Activated T-helper 1 cell treated with anti-CD3 and anti-CD28 coated beads, Interleukin-12 subunit alpha, Interleukin-12 subunit beta, Interleukin-2, Interleukin-4 antibody, amounts not matched to agents 30 ng/mL and 10 ng/mL and 1 ng/mL, durations not matched to agents 14 hours and 24 hours and 36 hours (primary cell): ENCODE data around the gene ITPRIPL2. TPM values are rescaled to one million over a fixed set of nuclear protein-coding genes. Genes with fewer than 3 reads are reported as not detected.

Experiments
- DNase-seq: peaks from one replicate; pipeline ENCODE4 v3.0.0; 2021; ENCODE audit warnings: low spot score
- H3K27ac Mint-ChIP-seq: one replicate; pipeline ENCODE4 v1.8.0; 2021; ENCODE audit warnings: mild to moderate bottlenecking, mixed read lengths
- H3K27me3 Mint-ChIP-seq: one replicate; pipeline ENCODE4 v1.8.0; 2022; ENCODE audit warnings: mild to moderate bottlenecking, moderate library complexity, mixed read lengths; ENCODE audit not compliant: insufficient read depth
- H3K36me3 Mint-ChIP-seq: one replicate; pipeline ENCODE4 v1.8.0; 2021; ENCODE audit warnings: low read depth, mixed read lengths
- H3K4me1 Mint-ChIP-seq: one replicate; pipeline ENCODE4 v1.8.0; 2021; ENCODE audit warnings: low read depth, mixed read lengths
- H3K4me3 Mint-ChIP-seq: one replicate; pipeline ENCODE4 v1.8.0; 2021; ENCODE audit warnings: mild to moderate bottlenecking, moderate library complexity, mixed read lengths
- H3K9me3 Mint-ChIP-seq: one replicate; pipeline ENCODE4 v1.8.0; 2021; ENCODE audit warnings: mixed read lengths
- intact Hi-C: fragments of 100-400 bp; cut with micrococcal nuclease; formaldehyde crosslinking; loops from one replicate; pipeline ENCODE4 v1.15.1; 2024
- total RNA-seq: library from RNA; stranded (reverse); gene quantifications from 2 replicates; pipeline ENCODE4 v1.2.3, GENCODE V29; 2022

Gene ITPRIPL2
- total RNA-seq, 1 donor from 2014 or later = 46.7 TPM

DNA sequence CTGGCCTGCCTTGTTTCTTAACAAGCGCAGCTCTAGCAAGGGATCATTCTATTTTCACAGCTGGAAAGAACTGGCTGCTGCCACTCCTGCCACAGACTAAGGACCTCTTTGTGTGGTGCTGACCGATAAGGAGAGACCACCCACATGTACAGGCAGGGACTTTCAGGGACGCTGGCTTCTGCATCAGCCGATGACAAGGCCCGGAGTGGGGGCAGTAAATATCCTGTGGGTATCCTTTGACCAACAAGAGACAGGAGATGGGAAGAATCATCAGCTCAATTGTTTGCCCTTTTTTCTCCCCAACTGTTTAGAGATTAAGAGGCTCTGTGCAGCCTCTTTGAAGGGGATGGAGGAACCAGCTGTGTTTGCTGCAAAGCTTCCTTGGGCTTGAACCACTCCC, 9.2 kb upstream of the ITPRIPL2 start:
- Mint-ChIP-seq H3K27me3 (peaks cover 6% of the 10 kb centered on the region), H3K36me3 (no peaks in the 10 kb centered on the region), H3K4me1 (peaks cover 12% of the 10 kb centered on the region), H3K27ac (no peak overlapping the region), H3K4me3 (no peak overlapping the region), H3K9me3 (no peaks in the 10 kb centered on the region)
- DNase-seq = no peak
- intact Hi-C loops = no loop called here

DNA sequence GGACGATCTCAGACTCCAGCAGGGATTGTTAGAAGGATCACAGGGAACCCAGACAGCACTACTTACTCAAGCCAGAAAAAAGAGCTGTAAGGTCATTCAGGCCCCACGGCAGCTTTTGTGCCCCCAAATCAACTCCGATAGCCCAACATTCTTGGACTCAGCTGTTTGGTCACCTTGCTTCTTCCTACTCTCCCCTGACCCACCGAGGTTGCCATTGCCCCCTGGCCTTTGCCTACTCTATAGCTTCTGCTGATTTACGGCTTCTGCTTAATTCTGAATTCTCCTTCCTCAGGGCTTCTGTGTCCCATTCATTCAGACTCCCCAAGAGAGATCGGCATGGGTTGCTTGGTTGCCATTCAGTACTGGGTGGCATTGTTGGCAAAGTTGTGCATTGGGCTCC, 8.6 kb upstream of the ITPRIPL2 start:
- no peaks in the 10 kb centered on the region for H3K9me3 Mint-ChIP-seq
- intact Hi-C loops = no loop called here
- H3K27ac Mint-ChIP-seq = no peak overlapping the region
- DNase-seq = no peak
- H3K27me3 Mint-ChIP-seq = peaks cover 6% of the 10 kb centered on the region
- no peaks in the 10 kb centered on the region for H3K36me3 Mint-ChIP-seq
- no peak overlapping the region for H3K4me3 Mint-ChIP-seq
- H3K4me1 Mint-ChIP-seq = peaks cover 12% of the 10 kb centered on the region

DNA sequence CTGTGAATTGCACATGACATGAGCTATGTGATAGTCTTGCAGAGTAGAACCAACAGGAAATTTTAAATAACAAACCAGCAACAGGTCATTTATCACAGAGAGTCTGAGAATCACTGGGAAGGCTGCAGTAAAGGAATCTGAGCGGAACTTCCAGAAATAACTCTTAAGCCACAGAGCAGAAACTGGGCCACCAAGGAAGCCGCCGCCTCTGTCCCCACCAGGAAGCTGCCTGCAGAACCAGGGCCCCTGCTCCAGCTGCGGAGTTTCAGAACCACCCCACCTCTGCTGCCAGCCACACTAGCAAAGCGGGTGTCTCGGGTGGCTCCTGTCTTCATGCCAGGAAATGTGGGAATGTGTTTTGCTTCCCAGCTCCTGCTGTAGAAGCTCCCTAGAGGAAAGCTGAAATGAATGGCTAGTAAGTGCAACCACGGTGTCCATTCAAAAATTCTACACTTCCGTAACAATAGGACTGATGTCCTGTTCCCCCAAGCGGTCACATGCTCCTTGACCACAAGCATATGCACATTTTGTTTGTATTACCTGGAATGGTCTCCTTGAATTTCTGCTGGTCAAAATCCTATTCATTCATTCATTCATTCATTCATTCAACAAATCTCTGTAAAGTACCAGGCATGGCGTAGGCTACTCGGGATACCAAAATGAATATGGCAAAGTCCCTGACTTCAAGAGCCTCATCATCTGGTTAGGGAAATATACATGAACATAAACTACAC, 7.7 kb upstream of the ITPRIPL2 start:
- peaks cover 7% of the 10 kb centered on the region for H3K27me3 Mint-ChIP-seq
- H3K4me1 Mint-ChIP-seq = peaks cover 12% of the 10 kb centered on the region
- no peaks in the 10 kb centered on the region for H3K36me3 Mint-ChIP-seq
- intact Hi-C loops = no loop called here
- DNase-seq = no peak
- no peak overlapping the region for H3K27ac Mint-ChIP-seq
- H3K9me3 Mint-ChIP-seq = no peaks in the 10 kb centered on the region
- H3K4me3 Mint-ChIP-seq = no peak overlapping the region

DNA sequence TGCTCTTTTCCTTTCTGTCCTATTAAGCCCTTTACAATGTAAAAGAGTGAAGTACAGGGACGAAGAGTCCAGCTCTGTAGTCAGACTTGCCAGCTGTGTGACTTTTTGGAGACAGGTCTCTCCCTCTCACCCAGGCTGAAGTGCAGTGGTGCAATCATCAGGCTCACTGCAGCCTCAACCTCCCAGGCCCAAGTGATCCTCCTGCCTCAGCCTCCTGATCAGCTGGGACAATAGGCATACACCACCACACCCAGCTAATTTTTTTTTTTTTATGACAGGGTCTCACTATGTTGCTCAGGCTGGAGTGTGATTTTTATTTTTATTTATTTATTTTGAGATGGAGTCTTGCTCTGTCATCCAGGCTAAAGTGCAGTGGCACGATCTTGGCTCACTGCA, 7.1 kb upstream of the ITPRIPL2 start:
- DNase-seq = no peak
- H3K36me3 Mint-ChIP-seq = no peaks in the 10 kb centered on the region
- no peak overlapping the region for H3K4me3 Mint-ChIP-seq
- H3K4me1 Mint-ChIP-seq = peaks cover 12% of the 10 kb centered on the region
- no peaks in the 10 kb centered on the region for H3K9me3 Mint-ChIP-seq
- H3K27me3 Mint-ChIP-seq = peaks cover 10% of the 10 kb centered on the region
- intact Hi-C loops = no loop called here
- no peak overlapping the region for H3K27ac Mint-ChIP-seq

DNA sequence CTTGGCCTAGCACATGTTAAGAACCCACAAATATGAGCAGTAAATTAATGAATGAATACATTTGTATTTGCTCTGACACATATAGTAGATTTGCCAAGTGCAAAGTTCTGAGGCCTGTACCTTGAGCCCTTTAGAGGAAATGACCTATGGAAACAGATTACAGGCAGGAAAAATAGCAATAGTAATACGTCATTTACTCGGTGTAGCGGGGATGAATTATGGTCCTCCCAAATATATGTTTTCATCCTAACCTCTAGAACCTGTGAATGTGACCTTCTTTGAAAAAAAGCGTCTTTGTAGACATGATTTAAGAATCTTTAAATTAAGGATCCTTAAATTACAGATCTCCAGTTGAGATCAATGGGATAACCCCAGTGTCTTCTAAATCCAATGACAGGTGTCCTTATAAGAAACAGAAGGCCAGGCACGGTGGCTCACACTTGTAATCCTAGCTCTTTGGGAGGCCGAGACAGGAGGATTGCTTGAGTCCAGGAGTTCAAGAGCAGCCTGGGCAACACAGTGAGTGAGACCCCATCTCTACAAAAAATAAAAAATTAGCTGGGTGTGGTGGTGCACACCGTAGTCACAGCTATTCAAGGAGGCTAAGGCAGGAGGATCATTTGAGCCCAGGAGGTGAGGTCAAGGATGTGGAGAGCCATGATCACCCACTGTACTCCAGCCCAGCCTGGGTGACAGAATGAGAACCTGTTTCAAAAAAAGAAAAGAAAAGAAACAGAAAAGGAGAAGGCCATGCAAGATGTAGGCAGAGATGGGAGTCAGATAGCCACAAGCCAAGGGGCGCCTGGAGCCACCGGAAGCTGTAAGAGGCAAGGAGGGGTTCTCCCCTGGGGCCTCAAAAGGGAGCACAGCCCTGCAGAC, 5.1 kb upstream of the ITPRIPL2 start:
- peaks cover 21% of the 10 kb centered on the region for H3K4me1 Mint-ChIP-seq
- peaks cover 18% of the 10 kb centered on the region for H3K27me3 Mint-ChIP-seq
- H3K36me3 Mint-ChIP-seq = peaks cover 5% of the 10 kb centered on the region
- DNase-seq = no peak
- peak overlapping the region; percentile 6 for H3K27ac Mint-ChIP-seq
- H3K4me3 Mint-ChIP-seq = no peak overlapping the region
- H3K9me3 Mint-ChIP-seq = no peaks in the 10 kb centered on the region
- intact Hi-C loops = no loop called here

DNA sequence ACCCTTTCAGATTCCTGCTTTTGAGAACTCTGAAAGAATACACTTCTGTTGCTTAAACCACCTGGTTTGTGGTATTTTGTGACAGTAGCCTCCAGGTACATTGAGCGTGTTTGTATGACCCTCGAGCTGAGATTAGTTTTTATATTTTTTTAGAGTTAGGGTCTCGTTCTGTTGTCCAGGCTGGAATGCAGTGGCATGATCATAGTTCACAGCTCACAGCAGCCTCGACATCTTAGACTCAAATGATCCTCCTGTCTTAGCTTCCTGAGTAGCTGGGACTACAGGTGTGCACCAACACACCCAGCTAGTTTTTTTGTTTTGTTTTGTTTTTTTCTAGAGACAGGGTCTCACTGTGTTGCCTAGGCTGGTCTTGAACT, 4.5 kb upstream of the ITPRIPL2 start:
- peaks cover 18% of the 10 kb centered on the region for H3K27me3 Mint-ChIP-seq
- DNase-seq = no peak
- peaks cover 21% of the 10 kb centered on the region for H3K4me1 Mint-ChIP-seq
- no peak overlapping the region for H3K27ac Mint-ChIP-seq
- H3K9me3 Mint-ChIP-seq = no peaks in the 10 kb centered on the region
- H3K4me3 Mint-ChIP-seq = no peak overlapping the region
- peaks cover 5% of the 10 kb centered on the region for H3K36me3 Mint-ChIP-seq
- intact Hi-C loops = no loop called here

DNA sequence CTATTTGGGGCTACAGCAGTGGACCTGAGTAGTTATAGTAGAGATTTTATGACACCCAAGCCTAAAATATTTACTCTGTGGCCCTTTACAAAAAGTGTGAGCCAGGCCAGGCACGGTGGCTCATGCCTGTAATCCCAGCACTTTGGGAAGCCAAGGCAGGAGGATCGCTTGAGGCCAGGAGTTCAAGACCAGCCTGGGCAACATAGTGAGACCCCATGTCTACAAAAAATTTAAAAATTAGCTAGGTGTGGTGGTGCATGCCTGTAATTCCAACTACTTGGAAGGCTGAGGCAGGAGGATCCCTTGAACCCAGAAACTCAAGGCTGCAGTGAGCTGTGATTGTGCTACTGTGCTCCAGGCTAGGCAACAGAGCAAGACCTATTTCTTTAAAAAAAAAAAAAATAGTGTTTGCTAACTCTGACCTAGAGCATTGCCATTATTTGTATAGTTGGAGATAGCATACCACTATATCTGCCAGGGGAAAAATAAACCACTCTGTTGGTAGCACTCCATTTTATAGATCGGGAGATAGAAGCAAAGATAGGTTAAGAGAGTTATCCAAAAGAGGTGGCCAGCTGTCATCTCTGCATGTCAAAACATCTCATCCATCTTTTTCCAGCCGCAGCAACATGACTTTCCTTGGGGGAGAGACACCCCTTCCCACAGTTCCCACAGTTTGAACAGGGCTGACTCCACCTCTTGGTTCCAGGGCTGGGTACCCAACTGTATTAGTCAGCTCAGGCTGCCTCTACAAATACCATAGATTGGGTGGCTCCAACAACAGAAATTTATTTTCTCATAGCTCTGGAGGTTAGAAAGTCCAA, 3.0 kb upstream of the ITPRIPL2 start:
- DNase-seq = no peak
- peaks cover 21% of the 10 kb centered on the region for H3K4me1 Mint-ChIP-seq
- intact Hi-C loops = no loop called here
- peaks cover 18% of the 10 kb centered on the region for H3K27me3 Mint-ChIP-seq
- H3K36me3 Mint-ChIP-seq = peaks cover 5% of the 10 kb centered on the region
- H3K4me3 Mint-ChIP-seq = no peak overlapping the region
- no peak overlapping the region for H3K27ac Mint-ChIP-seq
- no peaks in the 10 kb centered on the region for H3K9me3 Mint-ChIP-seq

DNA sequence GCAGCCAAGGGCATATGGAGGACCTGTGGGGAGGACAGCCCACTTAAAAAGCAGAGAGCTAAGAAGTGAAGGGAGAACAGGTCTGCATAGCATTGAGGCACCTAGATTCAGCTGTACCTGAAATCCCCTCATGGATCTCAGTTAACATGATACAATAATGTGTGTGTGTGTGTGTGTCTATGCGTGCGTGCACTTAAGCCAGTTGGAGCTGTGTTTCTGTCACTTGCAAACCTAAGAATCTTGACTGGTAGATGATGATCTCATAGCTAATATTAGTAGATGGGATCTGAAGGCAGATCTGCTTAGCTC, 1.7 kb upstream of the ITPRIPL2 start:
- DNase-seq = no peak
- H3K27me3 Mint-ChIP-seq = peaks cover 19% of the 10 kb centered on the region
- H3K9me3 Mint-ChIP-seq = no peaks in the 10 kb centered on the region
- peaks cover 33% of the 10 kb centered on the region for H3K4me1 Mint-ChIP-seq
- H3K36me3 Mint-ChIP-seq = peaks cover 10% of the 10 kb centered on the region
- intact Hi-C loops = no loop called here
- peak overlapping the region; percentile 57 for H3K4me3 Mint-ChIP-seq
- no peak overlapping the region for H3K27ac Mint-ChIP-seq

DNA sequence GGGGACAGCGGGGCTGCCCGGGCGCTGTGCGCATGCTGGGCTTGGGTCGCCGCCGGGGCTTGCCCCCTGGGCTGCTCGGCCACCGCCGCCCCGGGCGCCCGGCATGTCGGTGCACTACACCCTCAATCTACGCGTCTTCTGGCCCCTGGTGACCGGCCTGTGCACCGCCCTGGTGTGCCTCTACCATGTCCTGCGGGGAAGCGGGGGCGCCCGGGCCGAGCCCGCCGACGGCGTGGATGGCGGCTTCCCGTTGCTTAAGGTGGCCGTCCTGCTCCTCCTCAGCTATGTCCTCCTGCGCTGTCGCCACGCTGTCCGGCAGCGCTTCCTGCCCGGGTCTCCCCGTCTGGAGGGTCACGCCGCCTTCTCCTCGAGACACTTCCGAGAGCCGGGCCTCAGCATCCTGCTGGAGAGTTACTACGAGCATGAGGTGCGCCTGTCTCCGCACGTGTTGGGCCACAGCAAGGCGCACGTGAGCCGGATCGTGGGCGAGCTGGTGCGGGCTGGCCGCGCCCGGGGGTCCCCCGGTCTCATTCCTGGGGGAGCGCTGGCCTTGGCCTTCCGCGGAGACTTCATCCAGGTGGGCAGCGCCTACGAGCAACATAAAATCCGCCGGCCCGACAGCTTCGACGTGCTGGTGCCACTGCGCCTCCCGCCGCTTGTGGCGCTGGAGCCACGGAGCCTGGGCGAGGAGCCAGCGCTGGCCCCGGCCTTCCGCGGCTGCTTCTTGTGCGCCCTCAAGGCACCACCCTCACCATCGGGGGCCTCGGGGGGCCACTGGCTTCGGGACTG, 789 bp downstream of the ITPRIPL2 start:
- Mint-ChIP-seq H3K27ac (peak overlapping the region; percentile 75), H3K4me1 (peaks cover 37% of the 10 kb centered on the region), H3K4me3 (peak overlapping the region; percentile 82), H3K27me3 (peaks cover 19% of the 10 kb centered on the region), H3K9me3 (no peaks in the 10 kb centered on the region), H3K36me3 (peaks cover 19% of the 10 kb centered on the region)
- no peak for DNase-seq
- intact Hi-C loops = loop anchor here (5.0 kb wide), 4 partner anchors 53 to 443 kb away; partner anchors contain the start of genes CCP110, GDE1, SYT17 and VPS35L

DNA sequence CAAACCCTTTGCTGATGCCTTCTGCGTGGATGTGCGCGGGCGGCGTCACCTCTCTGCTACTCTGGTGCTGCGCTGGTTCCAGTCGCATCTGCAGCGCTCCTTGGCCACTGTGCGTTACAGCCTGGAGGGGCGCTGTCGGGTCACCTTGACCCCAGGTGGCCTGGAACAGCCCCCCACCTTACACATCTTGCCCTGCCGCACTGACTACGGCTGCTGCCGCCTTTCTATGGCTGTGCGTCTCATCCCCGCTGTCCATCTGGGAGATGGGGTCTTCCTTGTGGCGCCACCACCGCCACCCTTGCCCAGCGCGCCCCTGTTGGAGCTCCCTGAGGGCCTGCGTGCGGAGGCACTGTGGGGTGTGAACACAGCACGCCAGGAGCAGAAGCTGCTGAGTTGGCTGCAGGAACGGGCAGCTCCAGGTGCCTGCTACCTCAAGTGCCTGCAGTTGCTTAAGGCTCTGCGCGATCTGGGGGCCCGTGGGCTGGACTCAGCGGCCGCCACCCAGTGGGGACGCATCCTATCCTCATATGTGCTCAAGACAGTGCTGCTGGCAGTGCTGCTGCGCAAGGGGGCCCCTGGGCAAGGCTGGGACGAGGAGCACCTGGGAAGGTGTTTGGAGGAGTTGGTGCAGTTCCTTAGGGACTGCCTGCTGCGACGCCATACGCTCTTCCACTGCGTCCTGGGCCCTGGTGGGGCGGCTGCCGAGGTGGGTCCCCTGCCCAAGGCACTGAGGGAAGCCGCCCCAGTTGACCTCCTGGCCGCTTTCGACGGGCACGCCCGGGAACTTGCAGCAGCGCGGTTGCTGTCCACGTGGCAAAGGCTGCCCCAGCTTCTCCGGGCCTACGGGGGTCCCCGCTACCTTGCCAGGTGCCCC, 1.6 kb downstream of the ITPRIPL2 start:
- DNase-seq = no peak
- Mint-ChIP-seq H3K4me3 (peak overlapping the region; percentile 82), H3K27ac (peak overlapping the region; percentile 31), H3K27me3 (peaks cover 19% of the 10 kb centered on the region), H3K36me3 (peaks cover 19% of the 10 kb centered on the region), H3K4me1 (peaks cover 44% of the 10 kb centered on the region), H3K9me3 (no peaks in the 10 kb centered on the region)
- intact Hi-C loops = loop anchor here (2.0 to 5.0 kb wide), 5 partner anchors 15 to 442 kb away; partner anchors contain the start of genes CCP110, GDE1, SYT17 and VPS35L

DNA sequence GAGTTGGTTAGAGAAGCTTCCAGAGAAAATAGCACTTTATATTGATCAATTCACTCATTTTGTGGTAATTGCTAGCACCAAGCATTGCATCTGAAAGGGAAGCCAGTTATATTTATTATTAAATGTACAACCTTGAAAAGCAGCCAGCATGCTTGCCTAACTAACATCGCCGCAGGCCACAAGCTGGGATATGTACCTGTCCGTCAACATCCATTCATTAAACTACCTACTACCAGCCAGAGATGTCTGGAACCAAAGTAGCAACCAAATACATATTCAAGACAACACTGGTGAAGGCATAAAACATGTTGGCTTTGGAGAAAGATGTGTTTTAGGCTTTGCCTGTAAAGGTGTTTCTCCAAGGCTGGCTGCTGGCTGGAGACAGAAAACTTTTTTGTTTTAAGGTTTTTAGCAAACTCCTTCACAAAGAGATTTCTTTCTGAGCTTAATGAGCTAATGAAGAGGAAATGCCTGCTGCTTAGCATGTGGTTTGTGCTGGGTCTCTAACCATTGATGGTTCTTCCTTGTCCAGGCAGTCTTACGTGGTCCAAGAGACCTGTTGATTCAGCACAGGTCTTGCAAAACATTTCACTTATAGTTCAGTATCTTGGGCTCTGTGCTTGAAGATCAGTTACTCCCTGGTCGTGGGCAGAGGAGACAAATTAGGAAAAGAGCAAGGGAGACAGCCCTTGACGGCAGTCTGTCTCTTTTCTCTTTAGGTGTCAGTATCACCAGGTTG, 3.1 kb downstream of the ITPRIPL2 start:
- intact Hi-C loops = loop anchor here (1.0 to 5.0 kb wide), 6 partner anchors 14 to 440 kb away; partner anchors contain the start of genes CCP110, GDE1, SYT17 and VPS35L
- H3K4me1 Mint-ChIP-seq = peaks cover 48% of the 10 kb centered on the region
- H3K4me3 Mint-ChIP-seq = peak overlapping the region; percentile 73
- DNase-seq = no peak
- peak overlapping the region; percentile 90 for H3K27ac Mint-ChIP-seq
- H3K9me3 Mint-ChIP-seq = no peaks in the 10 kb centered on the region
- H3K27me3 Mint-ChIP-seq = peaks cover 13% of the 10 kb centered on the region
- H3K36me3 Mint-ChIP-seq = peaks cover 27% of the 10 kb centered on the region
